HepG2 (cell line): ENCODE measurements around the gene CAPN8. TPM values are rescaled to one million over a fixed set of nuclear protein-coding genes. Genes with fewer than 3 reads are reported as not detected.

Experiments
- CENPT ChIP-seq: sonication (generic); formaldehyde crosslinking; IDR thresholded peaks from 2 replicates; pipeline ENCODE4 v1.8.0; 2022; ENCODE audit warnings: low read depth, mild to moderate bottlenecking, moderate library complexity, missing genetic modification reagents
- DMTF1 ChIP-seq: sonication (generic); formaldehyde crosslinking; IDR thresholded peaks from 2 replicates; pipeline ENCODE4 v1.4.0; 2020; ENCODE audit warnings: mild to moderate bottlenecking, missing genetic modification reagents
- DNMT3B ChIP-seq: conservative IDR thresholded peaks from 2 replicates; pipeline ENCODE4 v1.6.1; 2016; ENCODE audit warnings: missing biosample characterization, control low read depth
- DZIP1 ChIP-seq: sonication (generic); formaldehyde crosslinking; IDR thresholded peaks from 2 replicates; pipeline ENCODE4 v1.5.0; 2020; ENCODE audit warnings: mild to moderate bottlenecking, missing genetic modification reagents
- HIVEP1 ChIP-seq: sonication (generic); formaldehyde crosslinking; IDR thresholded peaks from 2 replicates; pipeline ENCODE4 v1.4.0; 2020; ENCODE audit warnings: mild to moderate bottlenecking, missing genetic modification reagents
- HNF4G ChIP-seq, 2 experiments: sonication (generic) in 1 of 2; formaldehyde crosslinking in 1 of 2; IDR thresholded peaks; 2 replicates each; pipeline versions ENCODE4 v1.4.0 to v1.6.1; 2011 to 2020; ENCODE audit warnings: borderline replicate concordance in 2 of 2, low read depth in 2 of 2, mild to moderate bottlenecking in 2 of 2, low read length in 1 of 2, missing genetic modification reagents in 1 of 2, moderate library complexity in 1 of 2
- KAT7 ChIP-seq: IDR thresholded peaks from 2 replicates; pipeline ENCODE4 v1.6.1; 2018; ENCODE audit warnings: borderline replicate concordance, missing compliant biosample characterization
- KLF9 ChIP-seq: IDR thresholded peaks from 2 replicates; pipeline ENCODE4 v1.6.1; 2016; ENCODE audit warnings: low read depth
- PRDM15 ChIP-seq: sonication (generic); formaldehyde crosslinking; IDR thresholded peaks from 2 replicates; pipeline ENCODE4 v1.4.0; 2020; ENCODE audit warnings: missing genetic modification reagents
- THAP9 ChIP-seq: sonication (generic); formaldehyde crosslinking; IDR thresholded peaks from 2 replicates; pipeline ENCODE4; 2020; ENCODE audit warnings: missing genetic modification reagents, mild to moderate bottlenecking, borderline replicate concordance
- UBTF ChIP-seq: sonication (generic); formaldehyde crosslinking; IDR thresholded peaks from 2 replicates; pipeline ENCODE4 v1.4.0; 2020; ENCODE audit warnings: mild to moderate bottlenecking, missing genetic modification reagents
- ZFP37 ChIP-seq: sonication (generic); formaldehyde crosslinking; IDR thresholded peaks from 2 replicates; pipeline ENCODE4 v1.4.0; 2020; ENCODE audit warnings: missing genetic modification reagents, borderline replicate concordance
- ZMYM4 ChIP-seq: sonication (generic); formaldehyde crosslinking; IDR thresholded peaks from 2 replicates; pipeline ENCODE4 v1.8.1; 2023; ENCODE audit warnings: mild to moderate bottlenecking, missing genetic modification reagents
- ZNF354B ChIP-seq: sonication (generic); formaldehyde crosslinking; IDR thresholded peaks from 2 replicates; pipeline ENCODE4 v1.8.0; 2022; ENCODE audit warnings: mild to moderate bottlenecking, missing genetic modification reagents
- ZNF510 ChIP-seq: sonication (generic); formaldehyde crosslinking; IDR thresholded peaks from 2 replicates; pipeline ENCODE4 v1.4.0; 2020; ENCODE audit warnings: low read depth, mild to moderate bottlenecking, missing genetic modification reagents
- polyA plus RNA-seq, 8 experiments: library from polyadenylated mRNA; depleted of rRNA in 3 of 8; stranded (reverse) in 7 of 8; unstranded in 1 of 8; fragments of >200 nt; fragmentation: Illumina TruSeq in 4 of 8; extraction: Trizol in 4 of 8; gene quantifications; 2 replicates each; pipeline versions ENCODE4 v1.2.1 to v1.2.3, GENCODE V29; 2011 to 2016; ENCODE audit warnings: low read depth in 4 of 8, missing spikeins in 1 of 8, mixed read lengths in 1 of 8; ENCODE audit not compliant: insufficient read depth in 1 of 8
- total RNA-seq, 5 experiments: library from RNA; depleted of rRNA; stranded (reverse); fragments of >200 nt; fragmentation: Illumina TruSeq; extraction: Trizol; gene quantifications; 2 replicates each; pipeline ENCODE4 v1.2.3, GENCODE V29; 2016; ENCODE audit warnings: low read depth in 1 of 5

The CAPN8 gene
- total and polyA plus RNA-seq, 2 of the 13 experiments (the other 11 are each of a cell fraction or from before 2014, with no cell fraction given), result 0.20 to 0.25 TPM

GRCh38 chr1:223621312-223621734 lies 44.2 kb downstream of the CAPN8 start (continued):
- TF ChIP-seq DZIP1, result no peak
- no peak for TF ChIP-seq KLF9 (CRISPR knock-in tag)
- TF ChIP-seq CENPT, result no peak
- TF ChIP-seq ZNF510 (CRISPR knock-in tag), result no peak
- TF ChIP-seq THAP9, result no peak
- no peak for TF ChIP-seq KAT7 (CRISPR knock-in tag)
- peak; percentile 71; the same call in 1 of the 2 replicates for TF ChIP-seq HNF4G (IDR thresholded peaks at IDR 0.05; ENCODE audit: borderline replicate concordance, low read depth, low read length)
- peak; percentile 70; the same call in 1 of the 2 replicates for TF ChIP-seq HNF4G (CRISPR knock-in tag; IDR thresholded peaks at IDR 0.05; ENCODE audit: borderline replicate concordance, low read depth)
- TF ChIP-seq HIVEP1, result no peak
- no peak for TF ChIP-seq ZFP37 (CRISPR knock-in tag)
- no peak for TF ChIP-seq PRDM15 (CRISPR knock-in tag)
- 0 out of 2 replicates have a peak, but pooled peaks have one; percentile 27 for TF ChIP-seq ZMYM4 (CRISPR knock-in tag)
- TF ChIP-seq DMTF1 (CRISPR knock-in tag), result no peak
- TF ChIP-seq DNMT3B (CRISPR knock-in tag), result no peak
- TF ChIP-seq UBTF, result no peak
- no peak for TF ChIP-seq ZNF354B
